C4-2B (cell line): ENCODE data around the gene TTC28.

ENCODE experiments used
- CTCF ChIP-seq: fragments of 450-650 bp; conservative IDR thresholded peaks from 2 replicates; pipeline ENCODE4 v1.5.1; 2017; ENCODE audit warnings: mild to moderate bottlenecking
- ZFX ChIP-seq: fragments of 450-650 bp; IDR thresholded peaks from 2 replicates; pipeline ENCODE4 v1.6.1; 2017

DNA sequence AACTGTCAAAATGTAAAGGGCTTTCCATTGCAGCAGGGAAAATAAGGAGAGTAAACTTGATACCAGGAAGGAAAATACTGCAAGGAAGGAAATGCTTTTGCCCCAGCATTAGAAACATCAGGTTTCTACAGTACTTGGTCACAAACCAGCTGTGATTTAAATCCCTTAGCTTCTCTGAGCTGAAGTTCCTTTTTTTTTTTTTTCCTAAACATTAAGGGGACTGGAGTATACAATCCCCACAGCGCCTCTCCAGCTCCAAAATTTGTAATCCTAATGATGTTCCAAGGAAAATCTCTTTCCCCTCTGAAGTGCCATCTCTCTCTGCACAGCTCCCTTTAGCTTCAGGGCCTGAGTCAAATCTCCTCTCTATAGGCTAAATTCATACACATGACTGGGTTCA, 540.1 kb downstream of the TTC28 start:
- TF ChIP-seq CTCF, result no peak
- no peak for TF ChIP-seq ZFX
